HG02678 (cell line): ENCODE measurements around the gene RPS6KB2.

Experiments used
- ATAC-seq: cut with Tn5 transposase; IDR thresholded peaks from one replicate; pipeline ENCODE4 v1.9.1; 2021; ENCODE audit warnings: mild to moderate bottlenecking, moderate library complexity; ENCODE audit not compliant: unreplicated experiment

The RPS6KB2 gene

GRCh38 chr11:67410369-67410831, 17.9 kb upstream of the RPS6KB2 start:
- no peak for ATAC-seq

- ATAC-seq: no peak
Observed at GRCh38 chr11:67410984-67411784, 17.1 kb upstream of the RPS6KB2 start.

GRCh38 chr11:67411785-67412152, 16.5 kb upstream of the RPS6KB2 start:
- ATAC-seq: no peak

DNA sequence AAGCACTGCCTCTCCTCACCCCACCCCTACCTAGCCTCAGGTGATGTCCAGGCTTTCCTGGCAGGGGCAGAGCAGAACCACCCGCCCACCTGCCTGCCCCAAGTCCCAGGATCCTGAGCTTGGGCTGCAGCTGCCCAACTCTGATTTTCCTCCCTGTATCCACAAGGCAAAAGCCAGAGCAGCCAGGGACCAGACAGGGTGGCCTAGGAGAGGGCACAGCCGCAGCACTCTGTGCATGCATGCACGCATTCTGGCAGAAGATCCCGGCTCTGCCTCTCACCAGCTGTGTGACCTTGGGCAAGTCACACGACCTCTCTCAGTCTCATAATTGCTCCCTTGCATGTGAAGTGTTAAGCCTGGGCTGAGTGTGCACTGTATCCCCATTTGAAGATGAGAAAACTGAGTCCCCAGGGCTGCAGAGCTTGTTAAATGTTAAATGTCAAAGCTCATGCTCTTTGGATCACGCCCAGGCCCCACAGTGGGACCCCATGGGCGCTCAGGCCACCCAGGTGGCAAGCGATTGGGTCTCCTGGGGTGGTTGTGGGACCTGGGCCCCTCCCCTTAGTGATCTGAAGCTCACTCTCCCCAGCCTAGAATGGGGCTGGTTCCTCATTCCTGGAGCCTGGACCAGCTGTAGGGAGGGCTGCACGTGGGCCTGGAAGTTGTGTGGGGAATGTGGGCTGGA, 15.7 kb upstream of the RPS6KB2 start:
- ATAC-seq: no peak

DNA sequence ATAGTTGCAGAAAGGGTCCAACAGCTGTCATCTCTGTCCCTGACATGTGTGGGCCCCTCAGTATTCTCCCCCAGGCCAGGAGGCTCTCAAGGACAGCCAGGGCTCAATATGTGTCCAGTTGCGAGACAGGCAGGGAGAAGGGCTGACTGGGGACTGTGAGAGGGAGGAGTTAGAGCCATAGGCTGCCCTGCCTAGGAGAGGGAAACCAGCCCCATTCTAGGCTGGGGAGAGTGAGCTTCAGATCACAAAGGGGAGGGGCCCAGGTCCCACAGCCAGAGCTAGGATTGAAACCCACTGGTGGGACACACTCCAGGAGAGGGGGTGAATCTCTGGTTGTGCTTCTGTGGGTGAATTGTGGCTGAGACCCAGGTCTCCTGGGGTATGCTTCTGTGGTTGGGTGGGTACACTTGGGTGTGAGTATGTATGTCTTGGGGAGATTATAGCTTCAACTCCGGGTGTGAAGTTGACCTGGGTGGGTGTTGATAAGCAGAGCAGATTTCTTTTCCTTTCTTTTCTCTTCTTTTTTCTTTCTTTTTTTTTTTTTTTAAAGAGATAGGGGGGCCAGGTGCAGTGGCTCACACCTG, 14.9 kb upstream of the RPS6KB2 start:
- ATAC-seq: no peak

DNA sequence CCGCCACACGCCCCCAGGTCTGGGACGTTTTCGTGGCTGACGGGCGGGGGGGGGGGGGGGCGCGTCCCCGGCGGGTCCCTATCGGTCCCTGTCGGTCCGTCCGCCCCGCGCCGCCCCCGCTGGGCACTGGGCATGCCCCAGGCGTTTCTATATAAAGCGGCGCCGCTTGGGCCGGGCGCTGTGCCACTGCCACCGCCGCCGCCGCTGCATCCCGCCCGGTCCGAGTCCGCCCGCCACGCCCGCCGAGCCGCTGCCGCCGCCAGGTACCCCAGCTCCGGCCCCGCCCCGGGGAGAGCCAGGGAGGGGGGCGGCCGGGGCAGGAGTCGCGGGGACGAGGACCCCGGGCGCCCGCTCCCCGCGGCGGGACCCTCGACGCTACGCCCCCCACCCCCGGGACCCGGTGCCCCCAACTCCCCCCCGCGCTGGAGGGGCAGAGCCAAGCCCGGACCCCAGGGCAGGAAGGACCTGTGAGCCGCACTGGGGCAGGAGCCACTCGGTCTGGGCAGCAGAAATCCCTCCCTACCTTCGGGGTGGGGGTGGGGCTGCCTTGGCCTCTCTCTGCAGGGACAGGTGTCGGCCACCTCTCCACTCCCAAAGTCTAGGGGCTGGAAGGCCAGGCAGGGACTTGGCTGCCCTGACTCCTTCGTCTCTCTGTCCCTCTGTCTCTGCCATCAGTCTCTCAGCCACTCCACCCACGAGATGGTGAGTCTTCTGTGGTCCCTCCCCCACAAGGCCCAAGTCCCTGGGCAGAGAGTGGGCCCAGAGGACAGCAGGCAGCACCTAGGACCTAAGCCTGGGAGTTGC, 12.6 kb upstream of the RPS6KB2 start, which contains the start of gene CARNS1:
TSS of gene CARNS1 (plus strand) at position 178 of the 804 bp plus-strand sequence. CDS start at position 700, 522 bp downstream.
- ATAC-seq: no peak

DNA sequence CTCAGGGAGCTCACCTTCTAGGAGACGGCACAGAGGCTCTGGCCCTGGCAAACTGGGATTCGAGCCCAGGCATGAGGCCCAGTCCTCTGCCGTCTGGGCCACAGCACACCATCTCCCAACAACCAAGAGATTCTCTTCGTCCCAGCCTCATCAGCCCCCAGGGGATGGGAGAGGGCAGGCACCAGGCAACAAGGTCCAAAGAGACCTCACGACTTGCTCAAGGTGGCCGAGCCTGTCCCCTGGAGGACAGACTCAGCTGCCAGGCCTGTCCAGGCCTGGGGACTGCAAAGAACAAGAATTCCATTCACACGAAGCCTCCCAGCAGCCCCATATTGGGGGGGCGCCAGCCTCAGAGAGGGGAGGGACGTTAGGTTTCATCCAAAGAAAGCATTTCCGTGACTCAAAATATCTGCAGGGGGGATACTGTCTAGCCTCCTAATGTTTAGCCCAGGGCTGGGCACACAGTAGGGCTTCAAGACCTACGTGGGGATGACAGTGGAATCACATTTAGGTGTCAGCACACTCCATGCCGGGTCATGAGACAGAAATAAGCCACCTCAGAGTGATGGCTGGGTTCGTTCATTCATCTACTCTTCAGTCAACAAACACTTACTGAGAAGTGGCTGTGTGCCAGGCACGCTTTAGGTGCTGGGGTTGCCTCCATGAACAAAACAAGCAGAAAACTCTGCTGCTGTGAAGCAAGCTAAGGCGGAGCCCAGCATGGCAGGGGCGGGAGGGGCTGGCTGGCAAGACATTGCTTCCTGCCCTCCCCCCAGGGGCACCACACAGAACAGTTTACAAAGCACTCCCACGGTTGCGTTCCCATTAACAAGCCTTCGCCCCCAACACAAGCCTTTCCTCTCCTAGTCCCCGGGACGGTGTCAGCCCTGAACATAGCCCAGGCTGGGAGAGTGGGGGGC, 11.6 kb upstream of the RPS6KB2 start:
- no peak for ATAC-seq

GRCh38 chr11:67417425-67417824, 10.9 kb upstream of the RPS6KB2 start:
- no peak for ATAC-seq

DNA sequence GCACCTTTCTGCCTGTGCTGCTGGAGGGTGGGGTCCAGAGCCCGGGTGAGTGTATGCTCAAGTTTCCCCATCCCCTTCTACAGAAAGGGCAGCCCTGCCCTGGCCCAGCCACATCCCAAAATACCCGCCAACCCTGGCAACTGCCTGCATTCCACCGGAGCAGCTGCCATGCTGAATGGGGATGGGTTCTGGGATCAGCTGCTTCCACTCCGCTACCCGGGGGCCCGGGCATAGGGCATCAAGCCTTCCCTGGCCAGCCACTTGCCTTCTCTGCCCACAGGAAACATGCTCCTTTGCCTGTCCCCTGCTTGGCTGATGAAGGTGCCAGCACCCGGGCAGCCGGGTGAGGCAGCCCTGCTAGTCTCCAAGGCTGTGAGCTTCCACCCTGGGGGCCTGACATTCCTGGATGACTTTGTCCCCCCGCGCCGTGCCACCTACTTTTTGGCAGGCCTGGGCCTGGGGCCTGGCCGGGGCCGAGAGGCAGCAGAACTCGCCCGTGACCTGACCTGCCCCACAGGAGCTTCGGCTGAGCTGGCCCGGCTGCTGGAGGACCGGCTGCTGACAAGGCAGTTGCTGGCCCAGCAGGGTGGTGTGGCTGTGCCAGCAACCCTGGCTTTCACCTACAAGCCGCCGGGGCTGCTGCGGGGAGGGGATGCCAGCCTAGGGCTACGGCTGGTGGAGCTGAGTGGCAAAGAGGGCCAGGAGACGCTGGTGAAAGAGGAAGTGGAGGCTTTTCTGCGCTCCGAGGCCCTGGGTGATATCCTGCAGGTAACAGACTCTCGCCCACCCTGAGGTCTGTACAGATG, 9.6 kb upstream of the RPS6KB2 start:
- ATAC-seq: no peak

- no peak for ATAC-seq
Observed at GRCh38 chr11:67419325-67420049, 8.8 kb upstream of the RPS6KB2 start.

DNA sequence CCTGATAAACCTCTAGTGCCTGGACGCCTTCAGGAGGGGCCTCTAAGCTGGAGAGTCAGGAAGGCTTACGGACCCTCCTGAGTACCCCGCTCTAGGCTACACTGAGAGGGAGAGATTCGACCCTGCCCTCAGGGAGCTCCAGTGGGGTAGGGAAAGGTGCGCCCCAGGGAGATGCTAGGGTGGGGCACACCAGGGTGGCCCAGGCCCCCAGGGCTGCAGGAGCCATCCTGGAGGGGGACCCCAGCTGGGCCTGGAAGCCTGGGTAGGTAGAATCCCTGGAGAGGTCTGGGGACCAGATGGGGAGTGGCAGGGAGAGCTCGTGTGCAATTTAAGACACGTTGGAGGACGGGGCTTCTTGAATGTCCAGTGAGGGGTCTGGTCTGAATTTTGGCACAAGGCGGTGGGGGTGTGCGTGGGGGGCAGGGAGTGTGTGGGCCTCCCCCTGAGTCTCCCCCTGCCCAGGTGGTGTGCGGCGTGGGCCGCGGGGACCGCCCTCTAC, 8.1 kb upstream of the RPS6KB2 start:
- ATAC-seq: no peak

DNA sequence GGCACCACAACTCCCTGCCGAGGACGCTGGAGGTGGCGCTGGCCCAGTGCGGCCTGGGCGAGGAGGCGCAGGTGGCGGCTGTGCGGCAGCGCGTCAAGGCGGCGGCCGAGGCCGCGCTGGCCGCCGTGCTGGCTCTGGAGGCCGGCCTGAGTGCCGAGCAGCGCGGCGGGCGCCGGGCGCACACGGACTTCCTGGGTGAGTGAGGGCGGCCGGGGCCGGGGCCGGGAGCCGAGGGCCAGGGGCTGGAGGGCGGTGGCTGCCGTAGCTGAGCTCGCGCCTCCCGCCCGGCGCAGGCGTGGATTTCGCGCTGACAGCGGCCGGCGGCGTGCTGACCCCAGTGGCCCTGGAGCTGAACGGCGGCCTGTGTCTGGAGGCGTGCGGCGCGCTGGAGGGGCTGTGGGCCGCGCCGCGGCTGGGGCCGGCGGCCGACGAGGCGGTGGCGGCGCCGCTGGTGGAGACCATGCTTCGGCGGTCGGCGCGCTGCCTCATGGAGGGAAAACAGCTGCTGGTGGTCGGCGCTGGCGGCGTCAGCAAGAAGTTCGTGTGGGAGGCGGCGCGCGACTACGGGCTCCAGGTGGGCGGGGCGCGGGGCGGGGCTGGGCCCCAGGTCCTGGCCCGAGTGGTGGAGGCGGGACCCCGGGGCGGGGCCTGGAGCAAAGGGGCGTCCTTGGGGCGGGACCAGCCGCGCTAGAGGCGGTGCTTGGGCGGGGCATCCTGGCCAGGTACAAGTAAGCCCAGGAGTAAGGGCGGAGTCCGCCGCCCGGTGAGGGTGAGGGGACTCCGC, 7.5 kb upstream of the RPS6KB2 start:
- peak; percentile 87 for ATAC-seq

GRCh38 chr11:67421430-67422031, 6.8 kb upstream of the RPS6KB2 start:
- no peak for ATAC-seq

- ATAC-seq: no peak
Observed at GRCh38 chr11:67422891-67423290, 5.4 kb upstream of the RPS6KB2 start.

- ATAC-seq: no peak
Observed at GRCh38 chr11:67423466-67423865, 4.8 kb upstream of the RPS6KB2 start.

GRCh38 chr11:67423891-67424613, 4.2 kb upstream of the RPS6KB2 start:
- no peak for ATAC-seq
